ENCODE measurements around the gene ZFP36L2. TPM values are rescaled to one million over a fixed set of nuclear protein-coding genes. Genes with fewer than 3 reads are reported as not detected.

Gene ZFP36L2
- polyA plus RNA-seq, 1 experiment = 16.0 TPM

DNA sequence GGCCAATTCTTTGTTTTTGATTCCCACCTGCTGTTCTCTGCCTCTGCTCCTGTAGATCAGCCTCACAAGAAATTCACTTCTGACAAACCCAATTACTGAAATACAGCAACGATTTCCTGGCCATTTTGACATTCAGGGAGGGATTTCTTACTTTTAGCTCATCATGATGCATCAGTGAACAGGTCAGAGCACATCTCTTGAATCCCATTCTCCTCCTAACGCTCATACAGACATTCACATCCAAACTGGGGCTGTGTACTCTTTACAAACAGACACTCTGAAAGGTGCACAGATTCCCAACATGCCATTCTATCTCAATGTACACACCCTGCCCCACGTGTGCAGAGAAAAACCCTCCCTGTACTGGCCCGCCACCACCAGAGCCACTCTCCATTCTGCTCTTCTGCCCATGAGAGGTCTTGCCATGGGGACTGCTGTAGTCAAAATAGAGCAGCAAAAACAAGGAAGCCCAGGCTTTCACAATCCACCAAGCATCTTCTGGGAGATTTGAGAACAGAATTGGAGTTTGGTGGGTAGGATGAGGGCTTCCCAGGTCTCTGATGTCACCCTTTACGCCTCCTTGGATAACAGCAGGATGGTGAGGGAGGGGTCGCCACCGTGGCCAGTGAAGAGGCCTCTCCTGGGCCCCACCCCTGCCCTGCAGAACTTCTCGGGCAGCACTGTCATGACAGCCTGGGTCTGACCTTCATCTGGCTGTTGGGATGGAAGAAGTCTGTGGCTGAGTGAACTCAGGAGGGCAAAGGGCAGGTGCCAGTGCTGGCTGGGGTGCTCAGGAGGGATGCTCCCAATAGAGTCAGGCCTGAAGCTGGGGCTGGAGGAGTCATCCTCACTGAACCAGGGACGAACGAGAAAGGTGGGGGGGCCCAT lies 41.9 kb upstream of the ZFP36L2 start:
- DNase-seq (ENCODE audit: low read depth, low spot score) = no peak
- no peaks in the 10 kb centered on the region for H3K9me3 ChIP-seq (ENCODE audit: control insufficient read depth, insufficient read depth, low read length)
- H3K27me3 ChIP-seq (ENCODE audit: control insufficient read depth, insufficient read depth, low read length) = no peaks in the 10 kb centered on the region
- H3K4me3 ChIP-seq (ENCODE audit: low read depth, low read length) = peak overlapping the region; percentile 12
- peak overlapping the region; percentile 90 for H3K27ac ChIP-seq (ENCODE audit: low read depth, low read length)
- POLR2A ChIA-PET = interaction anchor here (0.6 to 1.3 kb wide), 3 partner anchors 25 to 609 kb away, joined by 3 to 8 read pairs (median 4); partner anchors contain the start of gene ZFP36L2
- TF ChIP-seq, protein P1, sequence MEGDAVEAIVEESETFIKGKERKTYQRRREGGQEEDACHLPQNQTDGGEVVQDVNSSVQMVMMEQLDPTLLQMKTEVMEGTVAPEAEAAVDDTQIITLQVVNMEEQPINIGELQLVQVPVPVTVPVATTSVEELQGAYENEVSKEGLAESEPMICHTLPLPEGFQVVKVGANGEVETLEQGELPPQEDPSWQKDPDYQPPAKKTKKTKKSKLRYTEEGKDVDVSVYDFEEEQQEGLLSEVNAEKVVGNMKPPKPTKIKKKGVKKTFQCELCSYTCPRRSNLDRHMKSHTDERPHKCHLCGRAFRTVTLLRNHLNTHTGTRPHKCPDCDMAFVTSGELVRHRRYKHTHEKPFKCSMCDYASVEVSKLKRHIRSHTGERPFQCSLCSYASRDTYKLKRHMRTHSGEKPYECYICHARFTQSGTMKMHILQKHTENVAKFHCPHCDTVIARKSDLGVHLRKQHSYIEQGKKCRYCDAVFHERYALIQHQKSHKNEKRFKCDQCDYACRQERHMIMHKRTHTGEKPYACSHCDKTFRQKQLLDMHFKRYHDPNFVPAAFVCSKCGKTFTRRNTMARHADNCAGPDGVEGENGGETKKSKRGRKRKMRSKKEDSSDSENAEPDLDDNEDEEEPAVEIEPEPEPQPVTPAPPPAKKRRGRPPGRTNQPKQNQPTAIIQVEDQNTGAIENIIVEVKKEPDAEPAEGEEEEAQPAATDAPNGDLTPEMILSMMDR (IDR thresholded peaks at IDR 0.05; ENCODE audit: low read depth, low read length) = no peak
- CTCF ChIA-PET = interaction anchor here (1.0 to 2.3 kb wide), 6 partner anchors 17 to 216 kb away, joined by 3 to 11 read pairs (median 4); no protein-coding TSS in a partner anchor

DNA sequence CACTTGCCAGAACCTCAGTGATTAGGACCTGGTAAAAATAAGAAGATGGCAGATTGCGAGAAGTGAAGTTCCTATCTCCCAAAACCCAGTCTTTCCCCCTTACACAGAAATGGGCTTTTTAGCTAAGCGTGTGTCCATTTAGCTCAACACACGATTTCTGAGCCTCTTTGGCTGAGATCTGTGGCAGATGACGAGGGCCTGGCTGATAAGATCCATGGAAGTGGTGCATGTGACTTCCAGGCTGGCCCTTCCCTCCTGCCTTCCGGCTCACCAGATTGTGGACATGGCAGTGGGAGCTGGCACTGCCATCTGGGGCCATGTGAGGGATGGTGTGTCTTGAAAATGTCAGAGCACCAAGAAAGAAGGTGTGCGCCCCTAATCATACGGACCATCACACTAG lies 41.0 kb upstream of the ZFP36L2 start:
- ChIA-PET CTCF (interaction anchor here (1.0 to 2.3 kb wide), 3 partner anchors 38 to 217 kb away, joined by 4 to 11 read pairs (median 10); no protein-coding TSS in a partner anchor), POLR2A (interaction anchor here (0.6 kb wide), 1 partner anchor 40 kb away, joined by 3 read pairs; no protein-coding TSS in a partner anchor)
- DNase-seq (ENCODE audit: low read depth, low spot score) = no peak
- H3K27ac ChIP-seq (ENCODE audit: low read depth, low read length) = no peak overlapping the region
- no peak overlapping the region for H3K4me3 ChIP-seq (ENCODE audit: low read depth, low read length)
- H3K27me3 ChIP-seq (ENCODE audit: control insufficient read depth, insufficient read depth, low read length) = no peaks in the 10 kb centered on the region
- TF ChIP-seq, protein P1 (IDR thresholded peaks at IDR 0.05; ENCODE audit: low read depth, low read length) = no peak
- no peaks in the 10 kb centered on the region for H3K9me3 ChIP-seq (ENCODE audit: control insufficient read depth, insufficient read depth, low read length)

DNA sequence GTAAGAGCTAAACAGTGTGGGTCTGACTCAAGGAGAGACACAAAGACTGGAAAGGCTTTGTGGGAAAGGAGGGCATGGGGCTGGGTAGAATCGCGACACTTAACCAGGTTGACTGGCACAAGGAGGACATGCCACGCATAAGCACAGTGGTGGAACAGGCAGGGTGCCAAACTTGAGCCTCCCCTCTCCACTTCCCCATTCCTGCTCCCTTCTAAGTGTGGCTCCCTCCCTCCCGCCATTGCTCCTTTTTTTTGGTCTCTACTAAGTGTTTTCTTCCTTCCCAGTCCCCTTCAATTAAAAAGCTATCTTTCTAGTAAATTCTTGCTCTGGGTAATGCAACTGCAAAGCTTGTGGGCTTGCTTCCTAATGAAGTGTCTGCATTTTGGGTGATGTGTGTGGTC lies 40.3 kb upstream of the ZFP36L2 start:
- ChIA-PET CTCF (interaction anchor here (0.7 to 2.3 kb wide), 4 partner anchors 17 to 320 kb away, joined by 3 to 11 read pairs (median 7); no protein-coding TSS in a partner anchor), POLR2A (interaction anchor here (0.6 kb wide), 1 partner anchor 40 kb away, joined by 3 read pairs; no protein-coding TSS in a partner anchor)
- no peaks in the 10 kb centered on the region for H3K27me3 ChIP-seq (ENCODE audit: control insufficient read depth, insufficient read depth, low read length)
- no peak overlapping the region for H3K27ac ChIP-seq (ENCODE audit: low read depth, low read length)
- TF ChIP-seq, protein P1 (IDR thresholded peaks at IDR 0.05; ENCODE audit: low read depth, low read length) = no peak
- no peaks in the 10 kb centered on the region for H3K9me3 ChIP-seq (ENCODE audit: control insufficient read depth, insufficient read depth, low read length)
- no peak for DNase-seq (ENCODE audit: low read depth, low spot score)
- H3K4me3 ChIP-seq (ENCODE audit: low read depth, low read length) = no peak overlapping the region

DNA sequence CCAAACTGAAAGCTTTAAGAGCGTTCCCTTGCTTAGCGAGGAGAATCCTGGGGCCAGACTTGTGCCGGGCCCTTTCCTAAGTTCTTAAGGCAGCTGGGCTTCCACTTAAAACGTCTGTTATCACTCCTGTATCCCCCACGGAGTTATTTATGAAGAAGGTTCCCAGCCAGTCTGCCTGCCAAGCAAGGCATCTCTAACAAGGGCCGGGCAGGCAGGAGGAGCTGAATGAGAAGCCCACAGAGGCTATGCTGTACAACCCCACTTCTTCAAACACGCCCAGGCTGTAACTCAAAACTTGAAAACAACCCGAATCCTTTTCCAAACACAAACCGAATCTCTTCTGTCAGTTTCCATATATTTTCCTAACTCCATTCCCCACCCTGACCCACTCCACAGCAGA lies 39.0 kb upstream of the ZFP36L2 start:
- TF ChIP-seq, protein P1 (IDR thresholded peaks at IDR 0.05; ENCODE audit: low read depth, low read length) = no peak
- H3K27ac ChIP-seq (ENCODE audit: low read depth, low read length) = peak overlapping the region; percentile 11
- CTCF ChIA-PET = no interaction called here
- H3K4me3 ChIP-seq (ENCODE audit: low read depth, low read length) = no peak overlapping the region
- POLR2A ChIA-PET = no interaction called here
- no peaks in the 10 kb centered on the region for H3K27me3 ChIP-seq (ENCODE audit: control insufficient read depth, insufficient read depth, low read length)
- no peak for DNase-seq (ENCODE audit: low read depth, low spot score)
- no peaks in the 10 kb centered on the region for H3K9me3 ChIP-seq (ENCODE audit: control insufficient read depth, insufficient read depth, low read length)

DNA sequence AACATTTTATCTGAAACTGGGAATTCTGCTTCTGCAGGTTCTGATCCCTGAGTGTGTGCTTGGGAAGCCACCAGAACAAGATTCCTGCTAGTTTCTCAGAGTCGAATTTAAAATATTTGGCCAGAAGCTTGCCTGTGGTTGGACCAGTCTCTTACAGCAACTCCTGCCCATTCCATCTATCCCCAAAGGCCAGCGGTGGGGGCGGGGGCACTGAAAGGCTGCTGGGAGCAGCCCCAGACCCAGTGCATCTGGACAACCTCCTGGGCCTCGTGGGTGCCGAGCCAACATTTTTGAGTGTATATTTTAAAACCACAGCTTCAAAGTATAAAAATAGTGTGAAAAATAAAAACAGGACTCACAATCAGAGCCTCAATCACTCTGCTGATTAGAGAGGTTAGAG lies 38.6 kb upstream of the ZFP36L2 start:
- TF ChIP-seq, protein P1 (IDR thresholded peaks at IDR 0.05; ENCODE audit: low read depth, low read length) = no peak

More for the DNA sequence above, 38.6 kb upstream of the ZFP36L2 start:
- Histone ChIP-seq H3K27ac (ENCODE audit: low read depth, low read length) (no peak overlapping the region), H3K9me3 (ENCODE audit: control insufficient read depth, insufficient read depth, low read length) (no peaks in the 10 kb centered on the region), H3K27me3 (ENCODE audit: control insufficient read depth, insufficient read depth, low read length) (no peaks in the 10 kb centered on the region), H3K4me3 (ENCODE audit: low read depth, low read length) (no peak overlapping the region)
- CTCF ChIA-PET = interaction anchor here (0.5 kb wide), 1 partner anchor 40 kb away, joined by 3 read pairs; no protein-coding TSS in a partner anchor
- DNase-seq (ENCODE audit: low read depth, low spot score) = no peak
- POLR2A ChIA-PET = no interaction called here
